Gastroesophageal sphincter (tissue), 3 donors: ENCODE data around the gene NDUFB11.

ENCODE experiments used
- CTCF ChIP-seq, 4 experiments: fragments of 200-600 bp in 2 of 4; fragments of 450-650 bp in 2 of 4; sonication (generic) in 1 of 4; IDR thresholded peaks; one replicate each; pipeline ENCODE4 v1.5.1; 2017 to 2019; ENCODE audit warnings: antibody characterized with exemption in 4 of 4, mild to moderate bottlenecking in 2 of 4, moderate library complexity in 2 of 4
- EP300 ChIP-seq: sonication (generic); formaldehyde crosslinking; IDR thresholded peaks from one replicate; pipeline ENCODE4 v1.6.1; 2017; ENCODE audit warnings: antibody characterized with exemption, mild to moderate bottlenecking
- POLR2AphosphoS5 ChIP-seq: sonication (generic); formaldehyde crosslinking; IDR thresholded peaks from one replicate; pipeline ENCODE4 v1.6.1; 2017; ENCODE audit warnings: antibody characterized with exemption

GRCh38 chrX:47101206-47101605 is 43.3 kb downstream of the NDUFB11 start:
- no peak for TF ChIP-seq EP300
- TF ChIP-seq CTCF (IDR thresholded peaks at IDR 0.05): no peak
- TF ChIP-seq POLR2AphosphoS5: no peak
